Activated T-helper 1 cell treated with anti-CD3 and anti-CD28 coated beads, Interleukin-2, amount 50 U/mL, for 16 hours (primary cell): Measurements from ENCODE around the gene CDH4.
"Not testable (repeated sequence)": the region's sequence is repeated elsewhere in the genome, so short reads cannot be mapped to it uniquely, and the experiment has no call there.

Experiments
- DNase-seq, 2 donors: peaks; one replicate each; pipeline ENCODE4 v3.0.0-alpha.2; 2020; ENCODE audit warnings: low read depth in 1 of 2, low spot score in 1 of 2

The CDH4 gene

GRCh38 chr20:61964675-61965605 lies 712.9 kb downstream of the CDH4 start:
- no peak for DNase-seq

- no peak for DNase-seq
Measured at GRCh38 chr20:61965606-61966491, 713.8 kb downstream of the CDH4 start.

- no peak for DNase-seq
Measured at GRCh38 chr20:61966492-61967244, 714.6 kb downstream of the CDH4 start.

GRCh38 chr20:61967300-61967699 lies 715.2 kb downstream of the CDH4 start:
- DNase-seq: no peak

- no peak for DNase-seq
Measured at GRCh38 chr20:61968036-61968810, 716.2 kb downstream of the CDH4 start.

- no peak for DNase-seq
Measured at GRCh38 chr20:61968932-61969331, 716.9 kb downstream of the CDH4 start.

- DNase-seq: no peak
Measured at GRCh38 chr20:61969806-61970205, 717.7 kb downstream of the CDH4 start.

GRCh38 chr20:61970357-61970756 lies 718.3 kb downstream of the CDH4 start:
- DNase-seq: no peak

GRCh38 chr20:61971595-61971994 lies 719.5 kb downstream of the CDH4 start:
- DNase-seq: not testable (repeated sequence)

- no peak for DNase-seq
Measured at GRCh38 chr20:61972636-61973508, 720.8 kb downstream of the CDH4 start.

- DNase-seq: no peak
Measured at GRCh38 chr20:61973515-61974356, 721.7 kb downstream of the CDH4 start.

GRCh38 chr20:61974357-61974665 lies 722.2 kb downstream of the CDH4 start:
- DNase-seq: no peak

- no peak for DNase-seq
Measured at GRCh38 chr20:61975407-61976129, 723.5 kb downstream of the CDH4 start.

GRCh38 chr20:61976263-61976643 lies 724.2 kb downstream of the CDH4 start:
- DNase-seq: no peak

GRCh38 chr20:61976644-61977418 lies 724.8 kb downstream of the CDH4 start:
- no peak for DNase-seq

- DNase-seq: no peak
Measured at GRCh38 chr20:61977419-61977786, 725.3 kb downstream of the CDH4 start.

GRCh38 chr20:61978491-61978890 lies 726.4 kb downstream of the CDH4 start:
- no peak for DNase-seq
